Measurements from ENCODE around the gene CCDC7. TPM values are rescaled to one million over a fixed set of nuclear protein-coding genes. Genes with fewer than 3 reads are reported as not detected.
"Not testable (repeated sequence)": the region's sequence is repeated elsewhere in the genome, so short reads cannot be mapped to it uniquely, and the experiment has no call there.

CCDC7 gene
- 9.8 and 10.9 TPM in 2 replicates for total RNA-seq (2014; rRNA removed; shearing (Covaris generic))
- total RNA-seq (2022), result 11.9 and 12.3 TPM in 2 replicates
- percentile 45 among the genes with signal in this experiment for Bru-seq, nascent RNA
- BruChase-seq, experiment 1, labeled RNA remaining after a 6-hour chase, result percentile 46 among the genes with signal in this experiment
- percentile 49 among the genes with signal in this experiment for BruChase-seq, experiment 2, labeled RNA remaining after a 2-hour chase
- long read RNA-seq, partial matches to known transcripts, result 0 of 2 reads
- long read RNA-seq, other reads (novel, unspliced or antisense), result 2 of 2 reads

GRCh38 chr10:32445740-32446535 is at the start of gene CCDC7:
CCDC7 (plus strand) TSS chr10:32446140; CDS start chr10:32451643, 5,503 bp downstream.
- peak within 1 kb of the TSS; percentile 66 for H3K27ac ChIP-seq (ENCODE audit: low read depth, low read length, poor library complexity, severe bottlenecking)
- peaks cover 8% of the 10 kb centered on the region for H3K4me1 ChIP-seq (ENCODE audit: insufficient read depth, low read length, poor library complexity, severe bottlenecking)
- H2AFZ ChIP-seq (ENCODE audit: low read length), result peak within 1 kb of the TSS; percentile 97
- peaks cover 5% of the 10 kb centered on the region; the same call in 1 of the 2 replicates for H3K79me2 ChIP-seq (ENCODE audit: insufficient read depth, low read depth, low read length)
- no peaks in the 10 kb centered on the region for H3K9me2 ChIP-seq (ENCODE audit: insufficient read depth, low read length)
- H3K36me3 ChIP-seq (ENCODE audit: insufficient read depth, low read length), result no peaks in the 10 kb centered on the region
- POLR2A ChIA-PET, result interaction anchor here (0.6 to 2.7 kb wide), 13 partner anchors 8 to 608 kb away, joined by 3 to 17 read pairs (median 3); no protein-coding TSS in a partner anchor
- H3K9me3 ChIP-seq (ENCODE audit: low read length), result 0 out of 2 replicates have a peak, but pooled peaks cover 8% of the 10 kb centered on the region
- BruUV-seq (replicated peaks), result TSS peak; percentile 82
- intact Hi-C loops (cut with micrococcal nuclease; ENCODE audit: unreplicated experiment), result loop anchor here (1.0 to 5.0 kb wide), 5 partner anchors 68 to 561 kb away; partner anchors contain the start of gene ARHGAP12
- H3K4me2 ChIP-seq (ENCODE audit: low read length), result peak within 1 kb of the TSS; percentile 75
- H4K20me1 ChIP-seq (ENCODE audit: insufficient read depth, low read length), result no peaks in the 10 kb centered on the region
- DNase-seq (ENCODE audit: low spot score), result peak; percentile 93
- TF ChIP-seq CTCF (conservative IDR thresholded peaks at IDR 0.05; ENCODE audit: low read length) (peak; percentile 72), EZH2phosphoT487 (IDR thresholded peaks at IDR 0.05; ENCODE audit: borderline replicate concordance, low read depth, low read length) (no peak)
- peak within 1 kb of the TSS; percentile 79 for H3K4me3 ChIP-seq (ENCODE audit: low read depth, low read length, poor library complexity, severe bottlenecking)
- CTCF ChIA-PET (ENCODE audit: unreplicated experiment), result interaction anchor here (0.5 kb wide), 1 partner anchor 203 kb away, joined by 3 read pairs; no protein-coding TSS in a partner anchor

GRCh38 chr10:32397163-32397562 is 48.8 kb upstream of the CCDC7 start:
- H3K4me3 ChIP-seq (ENCODE audit: low read depth, low read length, poor library complexity, severe bottlenecking); POLR2A ChIA-PET; H3K9me2 ChIP-seq (ENCODE audit: insufficient read depth, low read length); H2AFZ ChIP-seq (ENCODE audit: low read length); H4K20me1 ChIP-seq (ENCODE audit: insufficient read depth, low read length); H3K79me2 ChIP-seq (ENCODE audit: insufficient read depth, low read depth, low read length); BruUV-seq (replicated peaks); H3K4me2 ChIP-seq (ENCODE audit: low read length); H3K36me3 ChIP-seq (ENCODE audit: insufficient read depth, low read length); H3K9me3 ChIP-seq (ENCODE audit: low read length); H3K4me1 ChIP-seq (ENCODE audit: insufficient read depth, low read length, poor library complexity, severe bottlenecking); CTCF ChIA-PET (ENCODE audit: unreplicated experiment); H3K27ac ChIP-seq (ENCODE audit: low read depth, low read length, poor library complexity, severe bottlenecking); DNase-seq (ENCODE audit: low spot score); intact Hi-C loops (cut with micrococcal nuclease; ENCODE audit: unreplicated experiment): not testable (repeated sequence)

- CTCF ChIA-PET (ENCODE audit: unreplicated experiment); POLR2A ChIA-PET; intact Hi-C loops (cut with micrococcal nuclease; ENCODE audit: unreplicated experiment): not testable (repeated sequence)
Measured at GRCh38 chr10:32399720-32400119, 46.2 kb upstream of the CCDC7 start.

More at GRCh38 chr10:32399720-32400119, 46.2 kb upstream of the CCDC7 start:
- H3K27ac ChIP-seq (ENCODE audit: low read depth, low read length, poor library complexity, severe bottlenecking); H2AFZ ChIP-seq (ENCODE audit: low read length); H3K79me2 ChIP-seq (ENCODE audit: insufficient read depth, low read depth, low read length); H3K36me3 ChIP-seq (ENCODE audit: insufficient read depth, low read length); H3K4me3 ChIP-seq (ENCODE audit: low read depth, low read length, poor library complexity, severe bottlenecking); H3K4me2 ChIP-seq (ENCODE audit: low read length); DNase-seq (ENCODE audit: low spot score); H3K9me2 ChIP-seq (ENCODE audit: insufficient read depth, low read length); H3K4me1 ChIP-seq (ENCODE audit: insufficient read depth, low read length, poor library complexity, severe bottlenecking); H3K9me3 ChIP-seq (ENCODE audit: low read length); BruUV-seq (replicated peaks); H4K20me1 ChIP-seq (ENCODE audit: insufficient read depth, low read length): not testable (repeated sequence)
